Lung (tissue), 12 donors: ENCODE data around the gene ABCC11. TPM values are rescaled to one million over a fixed set of nuclear protein-coding genes. Genes with fewer than 3 reads are reported as not detected.
"Not testable (repeated sequence)": the region's sequence is repeated elsewhere in the genome, so short reads cannot be mapped to it uniquely, and the experiment has no call there.

ENCODE experiments used
- ATAC-seq: fragments of 200-7000 bp; cut with Tn5 transposase; one replicate; pipeline ENCODE4 v1.9.1; 2020; ENCODE audit warnings: moderate number of reproducible peaks; ENCODE audit not compliant: insufficient read depth, low FRiP score
- DNase-seq, 3 donors: peaks; one replicate each; pipeline ENCODE4 v3.0.0-alpha.2; 2013 to 2017
- H3K27ac ChIP-seq, 2 donors: one replicate each; pipeline ENCODE4 v1.5.1; 2013; ENCODE audit warnings: mild to moderate bottlenecking in 2 of 2, moderate library complexity in 2 of 2, control low read depth in 1 of 2, inconsistent platforms in 1 of 2, low read depth in 1 of 2, low read length in 1 of 2
- H3K27me3 ChIP-seq, 3 donors: one replicate each; pipeline ENCODE4 v1.5.1; 2013; ENCODE audit warnings: low read length in 2 of 3; ENCODE audit not compliant: control insufficient read depth in 3 of 3, insufficient read depth in 3 of 3
- H3K36me3 ChIP-seq, 4 donors: one replicate each; pipeline ENCODE4 v1.5.1; 2013; ENCODE audit warnings: low read length in 4 of 4, mild to moderate bottlenecking in 1 of 4, moderate library complexity in 1 of 4; ENCODE audit not compliant: control insufficient read depth in 4 of 4, insufficient read depth in 4 of 4
- H3K4me1 ChIP-seq, 5 donors: one replicate each; pipeline ENCODE4 v1.5.1; 2013; ENCODE audit warnings: low read length in 5 of 5, mild to moderate bottlenecking in 2 of 5, moderate library complexity in 1 of 5; ENCODE audit not compliant: control insufficient read depth in 5 of 5, insufficient read depth in 5 of 5
- H3K4me3 ChIP-seq: one replicate; pipeline ENCODE4 v1.5.1; 2013; ENCODE audit warnings: mild to moderate bottlenecking, control low read depth, moderate library complexity
- H3K9ac ChIP-seq, 2 donors: one replicate each; pipeline ENCODE4 v1.5.1; 2013; ENCODE audit warnings: low read length in 2 of 2, control low read depth in 1 of 2; ENCODE audit not compliant: insufficient read depth in 1 of 2
- H3K9me3 ChIP-seq, 4 donors: one replicate each; pipeline ENCODE4 v1.5.1; 2013; ENCODE audit warnings: low read length in 3 of 4, mild to moderate bottlenecking in 1 of 4, moderate library complexity in 1 of 4; ENCODE audit not compliant: control insufficient read depth in 4 of 4, insufficient read depth in 3 of 4
- WGBS, 2 donors: extraction: QIAGEN DNeasy Blood & Tissue Kit; methylation state at CpG; one replicate each; pipeline ENCODE4 v1.1.7; 2013; 5-methylcytosine and 5-hydroxymethylcytosine counted together
- polyA plus RNA-seq, 2 donors: library from polyadenylated mRNA; stranded (reverse); fragments of 200-250 nt; gene quantifications; one replicate each; pipeline ENCODE4 v1.2.1, GENCODE V29; 2013
- total RNA-seq, 2 donors: library from RNA; depleted of rRNA in 1 of 2; stranded (reverse); fragments of >200 nt in 1 of 2; gene quantifications; one replicate each; pipeline ENCODE4 v1.2.1, GENCODE V29; 2014 to 2021
- TF ChIP-seq, protein P1 (sequence below): IDR thresholded peaks from 2 replicates; pipeline ENCODE4 v1.5.1; 2012; ENCODE audit warnings: mild to moderate bottlenecking; ENCODE audit errors: control extremely low read depth, extremely low read depth
- donor health status: control.
- donor health status: control.
- donor health status: Bipolar disorder and iron deficiency.
- donor health status: healthy.
- donor health status: DM: yes; HTN: yes; CAD: no.

ABCC11 gene
- total and polyA plus RNA-seq, 4 donors, result 0.08 to 1.3 (median 0.25) TPM

DNA sequence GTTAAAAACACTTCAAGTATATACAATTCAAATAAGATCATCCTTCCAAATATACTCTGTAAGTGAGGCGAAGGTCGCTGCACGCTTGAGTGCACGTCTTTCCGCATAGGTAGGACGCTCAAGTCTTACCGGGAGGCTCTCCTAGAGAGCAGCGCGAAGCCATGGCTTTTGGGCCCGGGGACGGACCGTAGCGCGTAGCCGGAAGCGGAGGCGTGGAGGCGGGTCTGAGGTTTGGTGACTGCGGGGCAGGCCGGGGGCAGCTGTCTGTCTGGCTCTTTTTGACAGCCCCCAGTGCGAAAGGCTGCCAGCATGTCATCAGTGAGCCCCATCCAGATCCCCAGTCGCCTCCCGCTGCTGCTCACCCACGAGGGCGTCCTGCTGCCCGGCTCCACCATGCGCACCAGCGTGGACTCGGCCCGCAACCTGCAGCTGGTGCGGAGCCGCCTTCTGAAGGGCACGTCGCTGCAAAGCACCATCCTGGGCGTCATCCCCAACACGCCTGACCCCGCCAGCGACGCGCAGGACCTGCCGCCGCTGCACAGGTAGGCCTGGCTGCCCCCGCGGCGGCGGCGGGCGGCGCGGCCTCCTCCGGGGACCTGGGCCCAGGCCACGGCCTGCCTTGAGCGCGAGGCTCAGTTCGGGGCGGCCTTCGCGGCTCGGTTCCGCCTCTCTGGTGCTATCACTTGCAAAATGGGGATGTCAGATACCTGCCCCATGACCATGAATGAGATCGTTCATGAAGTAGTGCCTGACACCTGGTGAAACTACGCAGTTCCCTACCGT, 3.1 kb downstream of the ABCC11 start, which contains the start of gene LONP2:
TSS of gene LONP2 (plus strand) at position 221 of the 783 bp plus-strand sequence. CDS start at position 310, 89 bp downstream.
- peak within 1 kb of the TSS; percentile 99 for H3K4me3 ChIP-seq
- no peaks in the 10 kb centered on the region for H3K9me3 ChIP-seq
- peak; percentile 92 to 94 (median 92) for DNase-seq
- H3K4me1 ChIP-seq, result peaks cover 4 to 25% (median 13%) of the 10 kb centered on the region in 5 donors
- peaks cover 0 to 2% (median 0%) of the 10 kb centered on the region in 4 donors for H3K36me3 ChIP-seq
- peak; percentile 100 for ATAC-seq
- peak within 1 kb of the TSS; percentile 83 to 95 for H3K9ac ChIP-seq
- WGBS, 2 donors, result 0 to 1% methylated on average over 63 of the region's 63 CpGs
- H3K27me3 ChIP-seq, result no peaks in the 10 kb centered on the region
- H3K27ac ChIP-seq, result peak within 1 kb of the TSS; percentile 82 to 97
- TF ChIP-seq, protein P1, sequence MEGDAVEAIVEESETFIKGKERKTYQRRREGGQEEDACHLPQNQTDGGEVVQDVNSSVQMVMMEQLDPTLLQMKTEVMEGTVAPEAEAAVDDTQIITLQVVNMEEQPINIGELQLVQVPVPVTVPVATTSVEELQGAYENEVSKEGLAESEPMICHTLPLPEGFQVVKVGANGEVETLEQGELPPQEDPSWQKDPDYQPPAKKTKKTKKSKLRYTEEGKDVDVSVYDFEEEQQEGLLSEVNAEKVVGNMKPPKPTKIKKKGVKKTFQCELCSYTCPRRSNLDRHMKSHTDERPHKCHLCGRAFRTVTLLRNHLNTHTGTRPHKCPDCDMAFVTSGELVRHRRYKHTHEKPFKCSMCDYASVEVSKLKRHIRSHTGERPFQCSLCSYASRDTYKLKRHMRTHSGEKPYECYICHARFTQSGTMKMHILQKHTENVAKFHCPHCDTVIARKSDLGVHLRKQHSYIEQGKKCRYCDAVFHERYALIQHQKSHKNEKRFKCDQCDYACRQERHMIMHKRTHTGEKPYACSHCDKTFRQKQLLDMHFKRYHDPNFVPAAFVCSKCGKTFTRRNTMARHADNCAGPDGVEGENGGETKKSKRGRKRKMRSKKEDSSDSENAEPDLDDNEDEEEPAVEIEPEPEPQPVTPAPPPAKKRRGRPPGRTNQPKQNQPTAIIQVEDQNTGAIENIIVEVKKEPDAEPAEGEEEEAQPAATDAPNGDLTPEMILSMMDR, result no peak

DNA sequence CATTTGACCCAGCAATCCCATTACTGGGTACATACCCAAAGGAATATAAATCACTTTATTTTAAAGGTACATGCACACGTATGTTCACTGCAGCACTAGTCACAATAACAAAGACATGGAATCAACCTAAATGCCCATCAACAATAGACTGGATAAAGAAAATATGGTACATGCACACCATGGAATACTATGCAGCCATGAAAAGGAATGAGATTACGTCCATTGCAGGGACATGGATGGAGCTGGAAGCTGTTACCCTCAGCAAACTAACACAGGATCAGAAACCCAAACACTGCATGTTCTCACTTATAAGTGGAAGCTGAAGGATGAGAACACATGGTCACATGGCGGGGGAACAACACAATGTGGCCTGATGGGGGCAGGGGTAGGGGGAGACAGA, 7.2 kb downstream of the ABCC11 start:
- WGBS, 2 donors, result 95% methylated on average over 3 of the region's 3 CpGs
- not testable (repeated sequence) for H3K4me3 ChIP-seq, H3K27ac ChIP-seq, H3K27me3 ChIP-seq, H3K36me3 ChIP-seq, H3K9ac ChIP-seq, H3K9me3 ChIP-seq, DNase-seq, ATAC-seq
- H3K4me1 ChIP-seq, result peaks cover 0 to 11% (median 1%) of the 10 kb centered on the region in 5 donors

DNA sequence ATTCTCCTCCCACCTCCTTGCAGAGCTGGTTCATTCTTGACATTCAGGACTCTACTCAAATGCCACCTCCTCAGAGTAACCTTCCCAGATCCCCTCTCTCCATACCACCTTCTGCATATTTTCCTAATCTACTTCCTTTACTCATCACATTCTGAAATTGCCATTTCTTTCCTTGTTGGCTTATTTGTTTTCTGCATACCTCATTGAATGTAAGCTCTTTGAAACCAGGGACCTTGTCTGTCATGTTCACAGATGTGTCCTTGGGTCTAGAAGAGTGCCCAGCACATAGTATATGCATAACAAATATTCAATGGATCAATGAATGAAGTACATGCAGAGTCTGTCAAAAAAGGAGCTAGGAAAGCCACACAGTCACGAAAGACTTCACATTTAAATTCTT, 11.1 kb downstream of the ABCC11 start:
- Histone ChIP-seq H3K27me3 (no peaks in the 10 kb centered on the region), H3K4me3 (no peak overlapping the region), H3K36me3 (no peaks in the 10 kb centered on the region), H3K9ac (no peak overlapping the region), H3K4me1 (peaks cover 0 to 8% (median 0%) of the 10 kb centered on the region in 5 donors), H3K9me3 (no peaks in the 10 kb centered on the region), H3K27ac (no peak overlapping the region)
- ATAC-seq (no peak), DNase-seq (no peak)
- WGBS, 2 donors, result 93% methylated on average over 1 of the region's 1 CpG
- TF ChIP-seq, protein P1, result no peak

DNA sequence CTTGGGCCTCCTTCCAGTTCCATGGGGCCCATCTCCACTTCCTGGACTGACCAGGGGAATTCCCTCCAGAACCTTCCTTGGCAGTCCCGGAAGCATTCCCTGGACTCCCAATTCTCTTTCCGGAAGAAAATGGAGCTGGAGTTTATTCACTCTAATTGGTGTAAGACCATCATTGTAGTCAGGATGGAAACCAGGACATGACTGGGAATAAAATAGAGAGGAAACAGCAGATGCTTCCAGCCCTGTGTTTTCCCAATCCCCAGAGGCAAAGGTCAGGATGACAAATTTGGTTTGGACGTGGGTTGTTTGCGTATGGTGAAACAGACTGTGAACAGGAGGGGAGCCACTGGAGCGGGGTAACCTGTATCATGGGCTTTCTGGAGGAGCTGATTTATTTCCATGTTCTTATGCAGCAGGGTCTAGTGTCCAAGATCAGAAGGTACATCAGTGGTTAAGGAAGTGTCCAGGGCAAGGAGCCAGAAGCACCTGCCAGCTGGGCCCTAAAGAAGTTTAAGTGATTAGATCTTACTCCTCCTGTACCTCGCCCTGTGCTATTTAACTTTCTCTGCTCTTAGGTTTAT, 11.7 kb downstream of the ABCC11 start:
- Histone ChIP-seq H3K27me3 (no peaks in the 10 kb centered on the region), H3K9me3 (no peaks in the 10 kb centered on the region), H3K27ac (no peak overlapping the region), H3K4me3 (no peak overlapping the region), H3K4me1 (peaks cover 0 to 8% (median 0%) of the 10 kb centered on the region in 5 donors), H3K9ac (no peak overlapping the region), H3K36me3 (no peaks in the 10 kb centered on the region)
- TF ChIP-seq, protein P1, result no peak
- DNase-seq, result no peak
- no peak for ATAC-seq
- 71 to 83% methylated on average over 6 of the region's 6 CpGs for WGBS, 2 donors
